ENCODE measurements around the gene PRTN3.
"Not testable (repeated sequence)": the region's sequence is repeated elsewhere in the genome, so short reads cannot be mapped to it uniquely, and the experiment has no call there.

The PRTN3 gene

DNA sequence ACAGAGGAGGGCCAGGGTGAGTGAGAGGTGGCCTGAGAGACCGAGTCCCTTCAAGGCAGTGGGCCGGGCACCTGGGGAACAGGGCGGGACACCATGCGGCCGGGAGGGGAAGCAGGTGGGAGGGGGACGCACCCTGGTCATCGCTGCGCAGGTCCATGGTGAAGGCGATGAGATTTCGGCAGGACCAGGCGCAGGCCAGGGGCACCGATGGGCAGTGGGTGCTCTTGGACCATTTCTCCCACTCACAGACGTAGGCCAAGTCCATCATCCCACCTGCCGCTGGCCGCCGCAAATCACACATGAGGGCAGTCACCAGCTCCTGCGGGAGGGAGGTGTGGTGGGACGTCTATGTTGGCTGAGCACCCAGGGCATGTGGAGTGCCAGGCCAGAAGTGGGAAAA, 50.0 kb downstream of the PRTN3 start:
- no peak overlapping the region for H3K4me3 ChIP-seq (ENCODE audit: low read length)
- DNase-seq (ENCODE audit: low read depth) = no peak
- TF ChIP-seq, protein P1, sequence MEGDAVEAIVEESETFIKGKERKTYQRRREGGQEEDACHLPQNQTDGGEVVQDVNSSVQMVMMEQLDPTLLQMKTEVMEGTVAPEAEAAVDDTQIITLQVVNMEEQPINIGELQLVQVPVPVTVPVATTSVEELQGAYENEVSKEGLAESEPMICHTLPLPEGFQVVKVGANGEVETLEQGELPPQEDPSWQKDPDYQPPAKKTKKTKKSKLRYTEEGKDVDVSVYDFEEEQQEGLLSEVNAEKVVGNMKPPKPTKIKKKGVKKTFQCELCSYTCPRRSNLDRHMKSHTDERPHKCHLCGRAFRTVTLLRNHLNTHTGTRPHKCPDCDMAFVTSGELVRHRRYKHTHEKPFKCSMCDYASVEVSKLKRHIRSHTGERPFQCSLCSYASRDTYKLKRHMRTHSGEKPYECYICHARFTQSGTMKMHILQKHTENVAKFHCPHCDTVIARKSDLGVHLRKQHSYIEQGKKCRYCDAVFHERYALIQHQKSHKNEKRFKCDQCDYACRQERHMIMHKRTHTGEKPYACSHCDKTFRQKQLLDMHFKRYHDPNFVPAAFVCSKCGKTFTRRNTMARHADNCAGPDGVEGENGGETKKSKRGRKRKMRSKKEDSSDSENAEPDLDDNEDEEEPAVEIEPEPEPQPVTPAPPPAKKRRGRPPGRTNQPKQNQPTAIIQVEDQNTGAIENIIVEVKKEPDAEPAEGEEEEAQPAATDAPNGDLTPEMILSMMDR (conservative IDR thresholded peaks at IDR 0.05; ENCODE audit: low read depth, low read length) = no peak

DNA sequence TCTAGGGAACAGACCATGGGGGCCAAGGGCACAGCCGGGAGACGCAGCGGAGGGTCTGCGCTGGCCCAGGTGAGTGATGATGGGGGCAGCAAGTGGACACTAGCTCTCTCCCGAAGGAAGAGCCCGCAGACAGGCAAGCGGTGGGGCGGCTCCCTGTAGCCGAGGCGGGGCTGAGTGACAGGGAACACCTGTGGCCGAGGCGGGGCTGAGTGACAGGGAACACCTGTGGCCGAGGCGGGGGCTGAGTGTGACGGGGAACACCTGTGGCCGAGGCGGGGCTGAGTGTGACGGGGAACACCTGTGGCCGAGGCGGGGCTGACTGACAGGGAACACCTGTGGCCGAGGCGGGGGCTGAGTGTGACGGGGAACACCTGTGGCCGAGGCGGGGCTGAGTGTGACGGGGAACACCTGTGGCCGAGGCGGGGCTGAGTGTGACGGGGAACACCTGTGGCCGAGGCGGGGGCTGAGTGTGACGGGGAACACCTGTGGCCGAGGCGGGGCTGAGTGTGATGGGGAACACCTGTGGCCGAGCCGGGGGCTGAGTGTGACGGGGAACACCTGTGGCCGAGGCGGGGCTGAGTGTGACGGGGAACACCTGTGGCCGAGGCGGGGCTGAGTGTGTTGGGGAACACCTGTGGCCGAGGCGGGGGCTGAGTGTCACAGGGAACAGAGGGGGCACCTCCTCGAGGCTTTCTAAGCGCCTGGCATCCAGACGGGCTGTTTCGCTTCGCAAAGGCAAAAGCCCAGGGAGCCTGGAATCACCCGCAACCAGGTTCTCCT, 50.8 kb downstream of the PRTN3 start:
- DNase-seq (ENCODE audit: low read depth) = not testable (repeated sequence)
- H3K4me3 ChIP-seq (ENCODE audit: low read length) = peak overlapping the region; percentile 84

DNA sequence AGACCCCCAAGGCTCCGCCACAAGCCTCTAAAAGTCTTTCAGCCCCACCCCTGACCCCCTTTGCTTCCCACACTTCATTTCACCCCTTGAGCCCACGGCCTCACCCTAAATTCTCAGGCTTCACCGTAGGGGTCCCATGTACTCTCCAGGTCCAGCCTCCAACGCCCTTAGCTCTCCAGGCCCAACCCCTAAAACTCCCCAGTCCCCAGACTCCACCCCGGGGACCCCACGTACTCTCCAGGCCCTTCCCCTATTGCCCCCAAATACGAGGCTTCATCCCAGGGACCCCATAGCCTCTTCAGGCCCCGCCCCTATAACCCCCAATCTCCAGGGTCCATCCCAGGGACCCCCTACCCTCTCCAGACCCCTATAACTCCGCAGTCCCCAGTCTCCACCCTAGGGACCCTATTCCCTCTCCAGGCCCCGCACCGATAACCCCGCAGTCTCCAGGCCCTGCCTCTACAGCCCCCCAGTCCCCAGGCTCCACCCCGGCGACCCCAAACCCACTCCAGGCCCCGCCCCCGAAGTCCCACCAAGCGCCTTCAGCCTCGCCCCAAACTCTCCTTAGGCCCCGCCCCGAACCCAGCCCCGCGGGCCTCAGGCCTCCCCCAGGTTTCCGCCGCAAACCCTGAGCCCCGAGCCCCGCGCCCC, 51.6 kb downstream of the PRTN3 start:
- TF ChIP-seq, protein P1 (conservative IDR thresholded peaks at IDR 0.05; ENCODE audit: low read depth, low read length) = no peak
- peak overlapping the region; percentile 84 for H3K4me3 ChIP-seq (ENCODE audit: low read length)
- no peak for DNase-seq (ENCODE audit: low read depth)

DNA sequence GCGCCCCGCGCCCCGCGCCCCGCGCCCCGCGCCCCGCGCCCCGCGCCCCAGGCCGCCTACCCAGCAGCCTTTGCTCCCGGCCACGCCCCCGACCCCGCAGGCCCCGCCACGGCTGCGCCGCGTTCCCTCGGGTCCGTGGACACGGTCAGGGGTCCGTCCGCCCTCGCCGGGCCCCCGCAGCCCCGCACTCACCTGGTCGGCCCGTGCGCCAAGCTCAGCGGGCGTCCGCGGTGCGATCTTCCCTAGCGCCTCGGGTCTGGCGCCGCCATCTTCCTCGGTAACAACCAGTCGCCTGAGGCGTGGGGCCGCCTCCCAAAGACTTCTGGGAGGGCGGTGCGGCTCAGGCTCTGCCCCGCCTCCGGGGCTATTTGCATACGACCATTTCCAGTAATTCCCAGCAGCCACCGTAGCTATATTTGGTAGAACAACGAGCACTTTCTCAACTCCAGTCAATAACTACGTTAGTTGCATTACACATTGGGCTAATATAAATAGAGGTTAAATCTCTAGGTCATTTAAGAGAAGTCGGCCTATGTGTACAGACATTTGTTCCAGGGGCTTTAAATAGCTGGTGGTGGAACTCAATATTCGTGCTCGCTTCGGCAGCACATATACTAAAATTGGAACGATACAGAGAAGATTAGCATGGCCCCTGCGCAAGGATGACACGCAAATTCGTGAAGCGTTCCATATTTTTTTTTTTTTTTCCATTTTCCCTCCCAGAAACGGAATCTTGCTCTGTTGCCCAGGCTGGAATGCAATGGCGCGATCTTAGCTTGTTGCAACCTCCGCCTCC, 52.3 kb downstream of the PRTN3 start, which contains the start of the genes MED16 and RNU6-9:
Gene MED16, minus strand, starts transcription at position 294 of the 796 bp plus-strand sequence. CDS start 2,056 bp downstream, outside the sequence.
Gene RNU6-9, plus strand, starts transcription at position 591 of the 796 bp plus-strand sequence.
- TF ChIP-seq, protein P1 (conservative IDR thresholded peaks at IDR 0.05; ENCODE audit: low read depth, low read length) = no peak
- DNase-seq (ENCODE audit: low read depth) = peak; percentile 66
- peak within 1 kb of the TSS; percentile 84 for H3K4me3 ChIP-seq (ENCODE audit: low read length)

DNA sequence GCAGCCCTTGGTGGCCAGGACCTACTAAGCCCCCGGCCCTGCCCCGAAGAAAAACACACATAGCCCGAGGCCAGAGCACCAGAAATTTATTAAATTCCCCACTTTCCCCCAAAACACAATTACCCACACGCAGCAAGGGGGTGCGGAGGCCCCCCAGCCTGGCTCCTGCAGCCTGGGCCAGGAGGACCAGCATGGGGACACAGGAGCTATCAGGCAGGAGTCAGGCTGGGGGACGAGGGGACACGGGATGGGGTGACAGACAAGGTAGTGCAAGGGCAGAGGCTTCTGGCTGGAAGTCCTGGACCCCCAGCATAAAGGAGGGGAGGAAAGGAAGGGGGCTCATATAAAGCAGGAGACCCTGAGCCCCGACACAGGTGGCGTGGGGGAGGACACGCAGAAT, 55.6 kb downstream of the PRTN3 start:
- H3K4me3 ChIP-seq (ENCODE audit: low read length) = no peak overlapping the region
- TF ChIP-seq, protein P1 (conservative IDR thresholded peaks at IDR 0.05; ENCODE audit: low read depth, low read length) = no peak
- no peak for DNase-seq (ENCODE audit: low read depth)

DNA sequence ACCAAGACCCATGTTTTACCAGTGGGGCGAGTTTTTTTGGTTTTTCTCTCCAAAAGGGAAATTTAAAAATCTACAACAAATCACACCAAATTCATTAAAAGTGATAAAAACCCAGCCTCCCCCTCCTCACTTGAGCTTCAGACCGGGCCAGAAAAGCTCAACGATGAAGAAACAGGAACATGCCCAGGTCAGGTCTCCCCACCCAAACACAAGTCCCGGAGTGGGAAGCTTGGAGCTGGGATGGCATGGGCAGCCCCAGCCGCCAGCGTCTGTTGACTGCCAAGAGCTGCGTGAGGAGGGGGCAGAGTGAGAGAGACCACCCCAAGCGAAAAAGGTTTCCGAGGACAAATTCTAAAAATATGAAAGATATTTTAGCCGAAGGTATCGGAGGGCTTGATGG, 56.2 kb downstream of the PRTN3 start:
- TF ChIP-seq, protein P1 (conservative IDR thresholded peaks at IDR 0.05; ENCODE audit: low read depth, low read length) = no peak
- DNase-seq (ENCODE audit: low read depth) = no peak
- no peak overlapping the region for H3K4me3 ChIP-seq (ENCODE audit: low read length)

DNA sequence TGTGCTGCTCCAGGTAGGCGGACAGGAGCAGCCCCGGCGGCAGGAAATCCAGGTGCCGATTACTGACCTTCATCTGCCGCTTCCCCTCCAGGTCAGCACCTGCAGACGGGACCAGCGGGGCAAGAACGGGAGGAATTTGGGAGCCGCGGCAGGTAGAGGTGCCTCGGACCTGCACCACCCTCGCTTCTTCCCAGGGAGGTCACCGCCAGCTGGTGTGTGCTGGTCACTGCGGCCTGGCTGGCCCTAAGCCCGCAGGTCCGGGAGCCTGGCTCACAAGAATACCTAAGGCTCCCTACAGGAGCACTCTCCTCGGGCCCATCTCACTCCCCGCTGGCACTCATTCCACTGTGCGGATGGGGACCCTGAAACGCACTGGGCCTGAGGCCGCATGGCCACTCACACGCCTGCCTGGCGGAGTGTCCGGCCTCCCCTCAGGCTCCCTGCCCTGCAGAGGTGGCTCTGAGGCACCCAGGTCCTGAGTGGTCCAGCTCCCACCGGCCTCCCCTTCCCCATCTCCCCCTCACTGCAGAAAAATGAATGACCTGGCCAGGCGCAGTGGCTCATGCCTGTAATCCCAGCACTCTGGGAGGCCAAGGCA, 56.7 kb downstream of the PRTN3 start:
- TF ChIP-seq, protein P1 (conservative IDR thresholded peaks at IDR 0.05; ENCODE audit: low read depth, low read length) = peak; percentile 15
- H3K4me3 ChIP-seq (ENCODE audit: low read length) = no peak overlapping the region
- no peak for DNase-seq (ENCODE audit: low read depth)
